SK-N-SH (cell line): ENCODE data around the gene GSTA5. TPM values are rescaled to one million over a fixed set of nuclear protein-coding genes. Genes with fewer than 3 reads are reported as not detected.
"Not testable (repeated sequence)": the region's sequence is repeated elsewhere in the genome, so short reads cannot be mapped to it uniquely, and the experiment has no call there.

Experiments used
- CTCF ChIA-PET: fragments of 300-600, 350-600 bp; formaldehyde crosslinking; extraction: SDS; loops from one replicate; lab custom pipeline; 2021; lab: Yijun Ruan, JAX
- POLR2A ChIA-PET: fragments of 350-600 bp; sonication (Branson Sonifier 250); formaldehyde crosslinking; extraction: SDS; loops from one replicate; lab custom pipeline; 2020; ENCODE audit warnings: antibody characterized with exemption, inconsistent platforms; lab: Yijun Ruan, JAX
- DNase-seq: peaks from one replicate; pipeline ENCODE4 v3.0.0; 2012
- H2AFZ ChIP-seq: fragments of 200-600 bp; sonication (generic); 2 replicates; pipeline ENCODE4 v1.8.1; 2016; ENCODE audit warnings: antibody characterized with exemption, mild to moderate bottlenecking, low read depth
- H3F3A ChIP-seq: fragments of 200-600 bp; sonication (generic); replicated peaks from 2 replicates; pipeline ENCODE3; 2016; ENCODE audit warnings: antibody characterized with exemption, mild to moderate bottlenecking; ENCODE audit not compliant: insufficient read depth
- H3K27ac ChIP-seq, 2 experiments: fragments of 200-500 bp in 1 of 2; fragments of 200-600 bp in 1 of 2; sonication (Bioruptor generic) in 1 of 2; sonication (generic), shearing (Covaris generic) in 1 of 2; 2 replicates each; pipeline versions ENCODE4 v1.5.1 to v1.6.1; 2014 to 2016; ENCODE audit warnings: low read depth in 2 of 2, inconsistent platforms in 1 of 2, low read length in 1 of 2, mild to moderate bottlenecking in 1 of 2, mixed read lengths in 1 of 2
- H3K27me3 ChIP-seq: fragments of 200-600 bp; sonication (generic), shearing (Covaris generic); 2 replicates; pipeline ENCODE4 v1.6.1; 2016; ENCODE audit warnings: mixed run types; ENCODE audit not compliant: insufficient read depth
- H3K36me3 ChIP-seq, 2 experiments: fragments of 200-500 bp in 1 of 2; fragments of 200-600 bp in 1 of 2; sonication (Bioruptor generic) in 1 of 2; sonication (generic) in 1 of 2; replicated peaks in 1 of 2; 2 replicates each; pipeline versions ENCODE3 to v1.5.1; 2014 to 2016; ENCODE audit warnings: low read length in 1 of 2, mild to moderate bottlenecking in 1 of 2; ENCODE audit not compliant: insufficient read depth in 2 of 2, control insufficient read depth in 1 of 2
- H3K4me1 ChIP-seq, 2 experiments: fragments of 200-500 bp in 1 of 2; fragments of 200-600 bp in 1 of 2; sonication (Bioruptor generic) in 1 of 2; sonication (generic), shearing (Covaris generic) in 1 of 2; 2 replicates each; pipeline versions ENCODE4 v1.5.1 to v1.6.1; 2014 to 2016; ENCODE audit warnings: low read depth in 1 of 2, low read length in 1 of 2, mixed run types in 1 of 2; ENCODE audit not compliant: insufficient read depth in 2 of 2, control insufficient read depth in 1 of 2
- H3K4me2 ChIP-seq: fragments of 200-600 bp; sonication (generic), shearing (Covaris generic); 2 replicates; pipeline ENCODE4 v1.6.1; 2017; ENCODE audit warnings: mixed run types
- H3K4me3 ChIP-seq, 2 experiments: fragments of 200-500 bp in 1 of 2; fragments of 200-600 bp in 1 of 2; sonication (Bioruptor generic) in 1 of 2; sonication (generic), shearing (Covaris generic) in 1 of 2; 2 replicates each; pipeline versions ENCODE4 v1.5.1 to v1.8.1; 2014 to 2016; ENCODE audit warnings: low read depth in 2 of 2, inconsistent platforms in 1 of 2, low read length in 1 of 2, mild to moderate bottlenecking in 1 of 2, mixed read lengths in 1 of 2, moderate library complexity in 1 of 2
- H3K79me2 ChIP-seq: fragments of 200-600 bp; sonication (generic); 2 replicates; pipeline ENCODE4 v1.8.1; 2017; ENCODE audit warnings: mild to moderate bottlenecking; ENCODE audit not compliant: insufficient read depth
- H3K9ac ChIP-seq: fragments of 200-600 bp; sonication (generic); 2 replicates; pipeline ENCODE4 v1.6.1; 2017; ENCODE audit warnings: mixed run types
- H3K9me2 ChIP-seq: fragments of 200-600 bp; sonication (generic); 2 replicates; pipeline ENCODE4 v1.6.1; 2017; ENCODE audit warnings: mixed run types
- H3K9me3 ChIP-seq: fragments of 200-600 bp; sonication (generic); 2 replicates; pipeline ENCODE4 v1.6.1; 2017; ENCODE audit warnings: mixed run types, mild to moderate bottlenecking, moderate library complexity
- H4K20me1 ChIP-seq: fragments of 200-600 bp; sonication (generic); 2 replicates; pipeline ENCODE4 v1.6.1; 2017; ENCODE audit warnings: mild to moderate bottlenecking, mixed run types; ENCODE audit not compliant: insufficient read depth
- RCOR1 ChIP-seq: fragments of 150-350 bp; IDR thresholded peaks from 2 replicates; pipeline ENCODE4 v1.6.1; 2017; ENCODE audit warnings: antibody characterized with exemption, low read length
- WGBS: methylation state at CpG from one replicate; pipeline ENCODE4 v1.1.6; 2017; ENCODE audit warnings: low lambda C conversion rate; 5-methylcytosine and 5-hydroxymethylcytosine counted together
- polyA plus RNA-seq, 3 experiments: library from polyadenylated mRNA; depleted of rRNA; stranded (reverse); fragments of >200 nt; gene quantifications; 2 replicates each; pipeline ENCODE4 v1.2.3, GENCODE V29; 2012

Gene GSTA5
- polyA plus RNA-seq, 1 of the 3 experiments (the other 2 are of a cell fraction), result not detected

DNA sequence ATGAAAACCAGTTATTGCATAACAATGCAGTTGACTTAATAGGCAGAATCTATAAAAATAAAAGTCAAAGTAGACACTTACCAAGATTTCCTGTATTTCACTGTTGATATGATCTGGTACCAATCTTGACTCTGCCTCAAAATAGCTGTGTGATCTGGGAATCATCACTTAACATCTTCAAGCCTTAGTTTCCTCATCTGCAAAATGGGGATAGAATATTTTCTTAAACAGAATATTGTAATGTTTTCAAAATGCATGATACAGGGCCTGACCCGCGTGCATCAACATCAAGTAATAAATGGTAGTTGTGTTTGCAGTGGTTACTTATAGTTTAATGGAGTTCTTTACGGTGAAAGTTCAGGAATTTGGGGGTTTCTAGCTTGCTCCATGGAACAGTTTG is 26.1 kb downstream of the GSTA5 start:
- H3K36me3 ChIP-seq, H3K9me3 ChIP-seq, H3K4me3 ChIP-seq, H3K27me3 ChIP-seq, H3K79me2 ChIP-seq, H3K4me2 ChIP-seq, H3K9me2 ChIP-seq, H3K9ac ChIP-seq, H3K4me1 ChIP-seq, DNase-seq, H3K27ac ChIP-seq, H2AFZ ChIP-seq, H4K20me1 ChIP-seq, H3F3A ChIP-seq, POLR2A ChIA-PET: not testable (repeated sequence)
- CTCF ChIA-PET, result interaction anchor here (0.7 to 1.1 kb wide), 4 partner anchors 8 to 719 kb away, joined by 3 to 4 read pairs (median 3); partner anchors contain the start of gene GSTA4
- 18% methylated on average over 3 of the region's 3 CpGs for WGBS

DNA sequence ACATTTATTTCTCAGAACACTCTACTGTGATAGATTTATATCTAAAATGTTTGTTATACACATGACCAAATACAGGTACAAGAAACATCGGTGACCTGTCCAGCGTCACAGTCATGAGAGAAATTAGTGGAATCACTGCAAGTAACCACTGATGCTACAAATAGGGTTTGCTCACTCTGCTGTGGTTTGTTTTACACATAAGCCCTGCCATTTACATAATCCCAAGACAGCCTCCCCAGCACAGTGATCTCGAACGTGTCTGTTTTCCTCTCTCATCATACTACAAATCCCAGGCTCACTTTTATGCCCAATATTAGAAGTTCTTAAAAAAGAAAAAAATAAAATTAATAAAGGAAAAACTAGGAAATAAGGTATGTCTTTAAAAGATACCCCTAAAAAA is 30.8 kb downstream of the GSTA5 start:
- H3K4me2 ChIP-seq, H3K4me3 ChIP-seq, H2AFZ ChIP-seq, H4K20me1 ChIP-seq, POLR2A ChIA-PET, H3F3A ChIP-seq, DNase-seq, H3K79me2 ChIP-seq, H3K4me1 ChIP-seq, H3K9ac ChIP-seq, H3K36me3 ChIP-seq, H3K9me2 ChIP-seq, H3K27ac ChIP-seq, CTCF ChIA-PET, H3K27me3 ChIP-seq, H3K9me3 ChIP-seq: not testable (repeated sequence)
- WGBS, result 12% methylated on average over 4 of the region's 4 CpGs

GRCh38 chr6:52808660-52809059 is 32.0 kb downstream of the GSTA5 start:
- no peaks in the 10 kb centered on the region for H3K9me3 ChIP-seq
- H3K27ac ChIP-seq, result no peak overlapping the region
- no peaks in the 10 kb centered on the region for H3K36me3 ChIP-seq
- no peaks in the 10 kb centered on the region for H3K4me1 ChIP-seq
- no peaks in the 10 kb centered on the region; the same call in 1 of the 2 replicates for H3K27me3 ChIP-seq
- no peak overlapping the region for H3K4me2 ChIP-seq
- H4K20me1 ChIP-seq, result no peaks in the 10 kb centered on the region
- no peaks in the 10 kb centered on the region for H3F3A ChIP-seq
- no peak overlapping the region for H2AFZ ChIP-seq
- DNase-seq, result no peak
- POLR2A ChIA-PET, result no interaction called here
- CTCF ChIA-PET, result no interaction called here
- H3K9ac ChIP-seq, result no peak overlapping the region
- no peaks in the 10 kb centered on the region for H3K9me2 ChIP-seq
- H3K4me3 ChIP-seq, result no peak overlapping the region
- TF ChIP-seq RCOR1, result no peak
- H3K79me2 ChIP-seq, result no peaks in the 10 kb centered on the region
- 50% methylated on average over 5 of the region's 5 CpGs for WGBS

- CTCF ChIA-PET, DNase-seq, H3K4me3 ChIP-seq, H3K4me1 ChIP-seq, H3K4me2 ChIP-seq, H3F3A ChIP-seq, H3K9me3 ChIP-seq, H2AFZ ChIP-seq, H3K79me2 ChIP-seq, H3K9ac ChIP-seq, H3K27me3 ChIP-seq, H3K27ac ChIP-seq, POLR2A ChIA-PET, H3K36me3 ChIP-seq, H4K20me1 ChIP-seq, H3K9me2 ChIP-seq: not testable (repeated sequence)
- 23% methylated on average over 5 of the region's 5 CpGs for WGBS
Observed at GRCh38 chr6:52803668-52804255, 36.9 kb downstream of the GSTA5 start, which contains the start of gene GSTA1. TSS of gene GSTA1 (minus strand) at chr6:52803816. CDS start at chr6:52799267, 4,549 bp downstream.
